Urinary bladder (tissue), 4 donors: ENCODE results near the gene TSPAN33. TPM values are rescaled to one million over a fixed set of nuclear protein-coding genes. Genes with fewer than 3 reads are reported as not detected.
"Not testable (repeated sequence)": the region's sequence is repeated elsewhere in the genome, so short reads cannot be mapped to it uniquely, and the experiment has no call there.

Experiments used
- DNase-seq: peaks from one replicate; pipeline ENCODE4 v3.0.0-alpha.2; 2015; ENCODE audit errors: extremely low spot score
- H3K27ac ChIP-seq: one replicate; pipeline ENCODE4 v1.5.1; 2013; ENCODE audit warnings: low read depth, mild to moderate bottlenecking, moderate library complexity
- H3K36me3 ChIP-seq: one replicate; pipeline ENCODE4 v1.6.1; 2013; ENCODE audit warnings: mild to moderate bottlenecking, moderate library complexity; ENCODE audit not compliant: insufficient read depth
- H3K4me1 ChIP-seq: one replicate; pipeline ENCODE4 v1.6.1; 2013; ENCODE audit warnings: mild to moderate bottlenecking, moderate library complexity; ENCODE audit not compliant: insufficient read depth
- H3K4me3 ChIP-seq: one replicate; pipeline ENCODE4 v1.5.1; 2013; ENCODE audit warnings: low read depth, low read length
- WGBS: extraction: QIAGEN DNeasy Blood & Tissue Kit; methylation state at CpG from one replicate; pipeline ENCODE4 v1.1.7; 2013; 5-methylcytosine and 5-hydroxymethylcytosine counted together
- polyA plus RNA-seq: library from polyadenylated mRNA; stranded (reverse); fragments of 200-250 nt; gene quantifications from one replicate; pipeline ENCODE4 v1.2.3, GENCODE V29; 2013
- small RNA-seq: library from RNA; depleted of rRNA; stranded (forward); fragments of <200 nt; gene quantifications from one replicate; pipeline ENCODE3, GENCODE V24; 2014
- total RNA-seq: library from RNA; depleted of rRNA; stranded (reverse); fragments of >200 nt; gene quantifications from one replicate; pipeline ENCODE4 v1.2.3, GENCODE V29; 2014
- donor health status: healthy with polysubstance abuse.
- donor health status: healthy.

TSPAN33 gene
- total and polyA plus RNA-seq, 2 donors, result 9.5 to 15.6 TPM

- no peak overlapping the region for H3K27ac ChIP-seq
- no peaks in the 10 kb centered on the region for H3K4me1 ChIP-seq
- DNase-seq, result no peak
- no peak overlapping the region for H3K4me3 ChIP-seq
- no peaks in the 10 kb centered on the region for H3K36me3 ChIP-seq
- 85% methylated on average over 4 of the region's 4 CpGs for WGBS
Observed at GRCh38 chr7:129212596-129212995, 68.1 kb downstream of the TSPAN33 start.

GRCh38 chr7:129213828-129214227 lies 69.3 kb downstream of the TSPAN33 start:
- 48% methylated on average over 15 of the region's 15 CpGs for whole genome bisulfite sequencing
- Histone ChIP-seq H3K27ac (no peak overlapping the region), H3K4me3 (no peak overlapping the region), H3K36me3 (no peaks in the 10 kb centered on the region), H3K4me1 (no peaks in the 10 kb centered on the region)
- no peak for DNase-seq

- not testable (repeated sequence) for DNase-seq, H3K4me1 ChIP-seq, H3K36me3 ChIP-seq, H3K4me3 ChIP-seq, H3K27ac ChIP-seq
- 94% methylated on average over 15 of the region's 15 CpGs for WGBS
Observed at GRCh38 chr7:129215691-129216090, 71.2 kb downstream of the TSPAN33 start.

GRCh38 chr7:129216101-129216715 lies 71.7 kb downstream of the TSPAN33 start:
- H3K4me1 ChIP-seq, H3K27ac ChIP-seq, H3K36me3 ChIP-seq, DNase-seq, H3K4me3 ChIP-seq: not testable (repeated sequence)
- WGBS, result 94% methylated on average over 34 of the region's 34 CpGs

GRCh38 chr7:129216821-129217416 lies 72.4 kb downstream of the TSPAN33 start:
- not testable (repeated sequence) for H3K27ac ChIP-seq, H3K36me3 ChIP-seq, DNase-seq, H3K4me3 ChIP-seq, H3K4me1 ChIP-seq
- 74% methylated on average over 8 of the region's 8 CpGs for WGBS

GRCh38 chr7:129218514-129219062 lies 74.1 kb downstream of the TSPAN33 start:
- peak; percentile 62 for DNase-seq
- H3K27ac ChIP-seq, result no peak overlapping the region
- no peaks in the 10 kb centered on the region for H3K36me3 ChIP-seq
- H3K4me3 ChIP-seq, result no peak overlapping the region
- H3K4me1 ChIP-seq, result no peaks in the 10 kb centered on the region
- 15% methylated on average over 9 of the region's 9 CpGs for WGBS

GRCh38 chr7:129219166-129219565 lies 74.7 kb downstream of the TSPAN33 start:
- not testable (repeated sequence) for H3K27ac ChIP-seq, H3K36me3 ChIP-seq, DNase-seq, H3K4me3 ChIP-seq, H3K4me1 ChIP-seq
- WGBS, result 87% methylated on average over 4 of the region's 4 CpGs

Small RNAs within 50 kb of the gene (small RNA-seq; reads per million reads assigned to genes)
- not detected for gene RNY1P11

Other genes with a start within 250 kb of the TSPAN33 start
- 1.4 TPM for gene KCP, start 234.0 kb upstream of the TSPAN33 start, total RNA-seq
- 0.42 TPM for gene KCP, start 234.0 kb upstream of the TSPAN33 start, polyA plus RNA-seq
- gene IRF5, start 206.8 kb upstream of the TSPAN33 start, total RNA-seq, result 5.3 TPM
- 5.0 TPM for gene IRF5, start 206.8 kb upstream of the TSPAN33 start, polyA plus RNA-seq
- 45.9 TPM for gene TNPO3, start 89.6 kb upstream of the TSPAN33 start, total RNA-seq
- gene TNPO3, start 89.6 kb upstream of the TSPAN33 start, polyA plus RNA-seq, result 25.7 TPM
- gene SMO, start 43.9 kb downstream of the TSPAN33 start, total RNA-seq, result 35.2 TPM
- 16.7 TPM for gene SMO, start 43.9 kb downstream of the TSPAN33 start, polyA plus RNA-seq
- gene AHCYL2, start 80.3 kb downstream of the TSPAN33 start, total RNA-seq, result 20.3 TPM
- gene AHCYL2, start 80.3 kb downstream of the TSPAN33 start, polyA plus RNA-seq, result 9.0 TPM